Immature natural killer cell (primary cell): ENCODE data around the gene IL33. TPM values are rescaled to one million over a fixed set of nuclear protein-coding genes. Genes with fewer than 3 reads are reported as not detected.

Source experiments
- DNase-seq, 3 donors: peaks; one replicate each; pipeline ENCODE4 v3.0.0; 2022; ENCODE audit warnings: mixed read lengths in 1 of 3
- H3K27ac Mint-ChIP-seq, 6 donors: one replicate each; pipeline ENCODE4 v1.8.0; 2020; ENCODE audit warnings: mixed read lengths in 6 of 6, mild to moderate bottlenecking in 5 of 6, inconsistent platforms in 4 of 6, moderate library complexity in 3 of 6
- H3K27me3 Mint-ChIP-seq, 3 donors: one replicate each; pipeline ENCODE4 v1.8.0; 2020 to 2021; ENCODE audit warnings: low read depth in 3 of 3, mild to moderate bottlenecking in 3 of 3, mixed read lengths in 3 of 3, moderate library complexity in 3 of 3, inconsistent platforms in 1 of 3
- H3K36me3 Mint-ChIP-seq, 3 donors: one replicate each; pipeline ENCODE4 v1.8.0; 2020; ENCODE audit warnings: mixed read lengths in 3 of 3, inconsistent platforms in 2 of 3, mild to moderate bottlenecking in 2 of 3
- H3K4me1 Mint-ChIP-seq, 2 donors: one replicate each; pipeline ENCODE4 v1.8.0; 2020; ENCODE audit warnings: inconsistent platforms in 2 of 2, mild to moderate bottlenecking in 2 of 2, mixed read lengths in 2 of 2, moderate library complexity in 1 of 2
- H3K4me3 Mint-ChIP-seq, 5 donors: one replicate each; pipeline ENCODE4 v1.8.0; 2020; ENCODE audit warnings: mild to moderate bottlenecking in 5 of 5, mixed read lengths in 5 of 5, inconsistent platforms in 3 of 5, moderate library complexity in 3 of 5
- H3K9me3 Mint-ChIP-seq, 6 donors: one replicate each; pipeline ENCODE4 v1.8.0; 2020; ENCODE audit warnings: mild to moderate bottlenecking in 6 of 6, mixed read lengths in 6 of 6, inconsistent platforms in 4 of 6, moderate library complexity in 3 of 6
- polyA plus RNA-seq, 3 donors: library from polyadenylated mRNA; unstranded; fragments of 300-500 nt; fragmentation: Illumina TruSeq; gene quantifications; one replicate each; pipeline ENCODE4 v1.2.3, GENCODE V29; 2021

Gene IL33
- polyA plus RNA-seq, 3 donors from 2014 or later: not detected

- Mint-ChIP-seq H3K9me3 (no peaks in the 10 kb centered on the region), H3K27me3 (peaks cover 1 to 11% (median 3%) of the 10 kb centered on the region in 3 donors), H3K4me3 (no peak overlapping the region), H3K27ac (no peak overlapping the region), H3K4me1 (no peaks in the 10 kb centered on the region), H3K36me3 (no peaks in the 10 kb centered on the region)
- DNase-seq: no peak
These were observed 61.8 kb downstream of the IL33 start for GRCh38 chr9:6277417-6277816.

GRCh38 chr9:6301858-6302257 lies 86.3 kb downstream of the IL33 start:
- Mint-ChIP-seq H3K9me3 (peaks cover 0 to 3% (median 0%) of the 10 kb centered on the region in 6 donors), H3K4me1 (no peaks in the 10 kb centered on the region), H3K27me3 (peaks cover 0 to 3% (median 0%) of the 10 kb centered on the region in 3 donors), H3K27ac (no peak overlapping the region), H3K4me3 (no peak overlapping the region), H3K36me3 (no peaks in the 10 kb centered on the region)
- DNase-seq: no peak

- H3K36me3 Mint-ChIP-seq: no peaks in the 10 kb centered on the region
These were observed 86.8 kb downstream of the IL33 start for GRCh38 chr9:6302417-6302816.

GRCh38 chr9:6304232-6304631 lies 88.6 kb downstream of the IL33 start:
- no peaks in the 10 kb centered on the region for H3K4me1 Mint-ChIP-seq
- H3K4me3 Mint-ChIP-seq: no peak overlapping the region
- H3K36me3 Mint-ChIP-seq: no peaks in the 10 kb centered on the region
- no peak overlapping the region for H3K27ac Mint-ChIP-seq
- peaks cover 0 to 3% (median 3%) of the 10 kb centered on the region in 3 donors for H3K27me3 Mint-ChIP-seq
- no peak for DNase-seq
- peaks cover 0 to 3% (median 0%) of the 10 kb centered on the region in 6 donors for H3K9me3 Mint-ChIP-seq

More at GRCh38 chr9:6302417-6302816, 86.8 kb downstream of the IL33 start:
- H3K27me3 Mint-ChIP-seq: peaks cover 0 to 3% (median 0%) of the 10 kb centered on the region in 3 donors
- DNase-seq: no peak
- no peak overlapping the region for H3K27ac Mint-ChIP-seq
- H3K9me3 Mint-ChIP-seq: peaks cover 0 to 3% (median 0%) of the 10 kb centered on the region in 6 donors
- H3K4me3 Mint-ChIP-seq: no peak overlapping the region
- H3K4me1 Mint-ChIP-seq: no peaks in the 10 kb centered on the region

- H3K4me1 Mint-ChIP-seq: no peaks in the 10 kb centered on the region
- no peaks in the 10 kb centered on the region for H3K36me3 Mint-ChIP-seq
- no peak overlapping the region for H3K27ac Mint-ChIP-seq
- peaks cover 0 to 3% (median 2%) of the 10 kb centered on the region in 3 donors for H3K27me3 Mint-ChIP-seq
- DNase-seq: peak in 1 of 3 donors; percentile 1
- peaks cover 0 to 3% (median 0%) of the 10 kb centered on the region in 6 donors for H3K9me3 Mint-ChIP-seq
- no peak overlapping the region for H3K4me3 Mint-ChIP-seq
These were observed 90.5 kb downstream of the IL33 start for GRCh38 chr9:6305954-6306563.

Other genes starting within 250 kb of the IL33 start
- 10 to 100 TPM; 11.9 to 20.7 (median 16.0) TPM for gene RANBP6, start 200.2 kb upstream of the IL33 start, polyA plus RNA-seq
- gene TPD52L3, start 112.6 kb downstream of the IL33 start, polyA plus RNA-seq: not detected
- 10 to 100 TPM; 10.8 to 15.9 (median 11.6) TPM for gene UHRF2, start 197.4 kb downstream of the IL33 start, polyA plus RNA-seq